OCI-LY7 (cell line): Measurements from ENCODE around the gene SLC25A20.

Experiments
- EZH2phosphoT487 ChIP-seq: fragments of 200-600 bp; sonication (generic); IDR thresholded peaks from 2 replicates; pipeline ENCODE4 v1.6.1; 2018; ENCODE audit warnings: low read depth, borderline replicate concordance, mild to moderate bottlenecking, mixed run types, antibody characterized with exemption, low read length, moderate library complexity, mixed read lengths
- TF ChIP-seq, protein P1 (sequence below): fragments of 200-600 bp; sonication (generic); conservative IDR thresholded peaks from 2 replicates; pipeline ENCODE4 v1.5.1; 2014; ENCODE audit warnings: mild to moderate bottlenecking, antibody characterized with exemption, low read length, moderate library complexity, mixed read lengths

DNA sequence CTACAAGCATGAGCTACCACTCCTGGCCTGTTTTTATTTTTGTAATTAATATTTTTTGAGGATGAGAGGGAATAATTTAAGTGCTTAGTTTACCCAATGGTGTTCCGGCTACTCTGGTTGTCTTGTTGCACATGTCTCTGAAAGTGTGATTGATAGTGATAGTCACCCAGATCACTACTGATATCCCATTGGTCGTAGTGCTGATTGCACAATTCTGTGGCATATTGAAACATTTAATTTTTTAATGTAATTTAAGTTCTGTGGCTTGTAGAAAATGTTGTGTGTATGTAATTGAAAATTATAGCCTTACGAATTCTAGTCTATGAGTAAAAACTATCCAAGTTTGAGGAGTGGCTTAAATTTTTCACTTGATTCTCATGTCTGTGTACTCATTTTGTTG lies 31.9 kb upstream of the SLC25A20 start:
- TF ChIP-seq, protein P1, sequence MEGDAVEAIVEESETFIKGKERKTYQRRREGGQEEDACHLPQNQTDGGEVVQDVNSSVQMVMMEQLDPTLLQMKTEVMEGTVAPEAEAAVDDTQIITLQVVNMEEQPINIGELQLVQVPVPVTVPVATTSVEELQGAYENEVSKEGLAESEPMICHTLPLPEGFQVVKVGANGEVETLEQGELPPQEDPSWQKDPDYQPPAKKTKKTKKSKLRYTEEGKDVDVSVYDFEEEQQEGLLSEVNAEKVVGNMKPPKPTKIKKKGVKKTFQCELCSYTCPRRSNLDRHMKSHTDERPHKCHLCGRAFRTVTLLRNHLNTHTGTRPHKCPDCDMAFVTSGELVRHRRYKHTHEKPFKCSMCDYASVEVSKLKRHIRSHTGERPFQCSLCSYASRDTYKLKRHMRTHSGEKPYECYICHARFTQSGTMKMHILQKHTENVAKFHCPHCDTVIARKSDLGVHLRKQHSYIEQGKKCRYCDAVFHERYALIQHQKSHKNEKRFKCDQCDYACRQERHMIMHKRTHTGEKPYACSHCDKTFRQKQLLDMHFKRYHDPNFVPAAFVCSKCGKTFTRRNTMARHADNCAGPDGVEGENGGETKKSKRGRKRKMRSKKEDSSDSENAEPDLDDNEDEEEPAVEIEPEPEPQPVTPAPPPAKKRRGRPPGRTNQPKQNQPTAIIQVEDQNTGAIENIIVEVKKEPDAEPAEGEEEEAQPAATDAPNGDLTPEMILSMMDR, result no peak
- no peak for TF ChIP-seq EZH2phosphoT487
